SK-MEL-5 (cell line): ENCODE measurements around the gene MPP2. TPM values are rescaled to one million over a fixed set of nuclear protein-coding genes. Genes with fewer than 3 reads are reported as not detected.
A peak's percentile ranks its signal among the peaks of the same experiment; 100 is the strongest.

ENCODE experiments used
- DNase-seq: peaks from one replicate; pipeline ENCODE4 v3.0.0-alpha.2; 2016; ENCODE audit warnings: low read depth, low spot score
- in situ Hi-C: cut with HindIII; loops from 2 replicates; pipeline ENCODE4 v1.10.0; 2016; ENCODE audit warnings: low sequenced_read_pairs, high pct_unique_total_duplicates, low pct_unique_long_range_greater_than_20kb
- total RNA-seq: library from RNA; depleted of rRNA; stranded (reverse); fragments of >200 nt; shearing (Covaris generic); gene quantifications from 2 replicates; pipeline ENCODE4 v1.2.3, GENCODE V29; 2014

The MPP2 gene
- total RNA-seq, 1 experiment from 2014 or later, result 1.8 TPM

GRCh38 chr17:43864161-43864984, 43.0 kb downstream of the MPP2 start:
- in situ Hi-C loops, result no loop called here
- DNase-seq, result no peak

GRCh38 chr17:43861960-43862359, 45.4 kb downstream of the MPP2 start:
- in situ Hi-C loops, result no loop called here
- DNase-seq, result no peak

- in situ Hi-C loops, result no loop called here
- DNase-seq, result no peak
These were observed 46.3 kb downstream of the MPP2 start for GRCh38 chr17:43860927-43861622.

- no peak for DNase-seq
- in situ Hi-C loops, result no loop called here
These were observed 47.1 kb downstream of the MPP2 start for GRCh38 chr17:43860077-43860725.

GRCh38 chr17:43857957-43858600, 49.3 kb downstream of the MPP2 start:
- in situ Hi-C loops, result no loop called here
- DNase-seq, result no peak

GRCh38 chr17:43857141-43857540, 50.2 kb downstream of the MPP2 start:
- in situ Hi-C loops, result no loop called here
- no peak for DNase-seq

GRCh38 chr17:43856141-43856540, 51.2 kb downstream of the MPP2 start:
- no peak for DNase-seq
- in situ Hi-C loops, result no loop called here

- in situ Hi-C loops, result no loop called here
These were observed 52.3 kb downstream of the MPP2 start for GRCh38 chr17:43855061-43855460.

GRCh38 chr17:43854498-43854897, 52.8 kb downstream of the MPP2 start:
- no peak for DNase-seq
- in situ Hi-C loops, result no loop called here

More at GRCh38 chr17:43855061-43855460, 52.3 kb downstream of the MPP2 start:
- DNase-seq, result no peak

GRCh38 chr17:43853546-43853945, 53.8 kb downstream of the MPP2 start:
- DNase-seq, result no peak
- in situ Hi-C loops, result no loop called here

GRCh38 chr17:43852571-43852970, 54.8 kb downstream of the MPP2 start:
- in situ Hi-C loops, result no loop called here
- DNase-seq, result no peak

GRCh38 chr17:43849116-43849515, 58.2 kb downstream of the MPP2 start:
- in situ Hi-C loops, result no loop called here

GRCh38 chr17:43848601-43849000, 58.7 kb downstream of the MPP2 start:
- in situ Hi-C loops, result no loop called here
- DNase-seq, result no peak

More at GRCh38 chr17:43849116-43849515, 58.2 kb downstream of the MPP2 start:
- DNase-seq, result no peak

GRCh38 chr17:43846963-43847371, 60.4 kb downstream of the MPP2 start, which contains the start of gene CD300LG:
Gene CD300LG, plus strand, starts transcription at chr17:43847176. Its CDS starts 41 bp downstream, at chr17:43847217.
- in situ Hi-C loops, result no loop called here
- DNase-seq, result no peak

GRCh38 chr17:43846221-43846712, 61.1 kb downstream of the MPP2 start:
- in situ Hi-C loops, result no loop called here
- peak; percentile 83 for DNase-seq

GRCh38 chr17:43845766-43846165, 61.6 kb downstream of the MPP2 start:
- in situ Hi-C loops, result no loop called here

GRCh38 chr17:43844241-43844640, 63.1 kb downstream of the MPP2 start:
- no peak for DNase-seq
- in situ Hi-C loops, result no loop called here

More at GRCh38 chr17:43845766-43846165, 61.6 kb downstream of the MPP2 start:
- no peak for DNase-seq

GRCh38 chr17:43842975-43843325, 64.4 kb downstream of the MPP2 start:
- DNase-seq, result no peak
- in situ Hi-C loops, result no loop called here
